Retinal pigment epithelial cell (primary cell): ENCODE measurements around the gene YIPF7.

Source experiments
- DNase-seq: peaks from one replicate; pipeline ENCODE4 v3.0.0-alpha.2; 2010; ENCODE audit warnings: low read depth
- H3K4me3 ChIP-seq: 2 replicates; pipeline ENCODE4 v1.5.1; 2011; ENCODE audit warnings: mild to moderate bottlenecking, low read length, control low read depth, moderate library complexity
- CTCF ChIP-seq: conservative IDR thresholded peaks from 2 replicates; pipeline ENCODE4 v1.5.1; 2011; ENCODE audit warnings: low read depth, low read length, control low read depth, inconsistent platforms

The YIPF7 gene

DNA sequence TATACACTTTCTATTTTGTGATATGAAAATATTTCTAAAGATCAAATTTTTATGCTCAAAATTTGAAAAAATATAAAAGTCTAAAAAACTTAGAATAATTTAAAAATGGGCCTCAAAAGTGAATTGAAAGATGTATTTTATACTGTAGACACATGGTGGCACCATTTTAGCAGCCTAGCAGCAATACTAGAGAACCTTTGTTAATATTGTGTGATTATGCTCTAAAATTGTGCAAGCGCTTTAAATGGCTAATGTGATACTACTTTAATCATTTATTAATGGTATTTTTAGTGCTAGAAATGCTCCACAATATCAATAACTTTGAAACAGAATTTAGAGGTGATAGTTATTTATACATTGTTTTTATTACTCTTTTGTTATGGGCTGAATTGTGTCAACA, 23.0 kb upstream of the YIPF7 start:
- no peak overlapping the region for H3K4me3 ChIP-seq
- peak; percentile 25 for TF ChIP-seq CTCF
- DNase-seq, result no peak

DNA sequence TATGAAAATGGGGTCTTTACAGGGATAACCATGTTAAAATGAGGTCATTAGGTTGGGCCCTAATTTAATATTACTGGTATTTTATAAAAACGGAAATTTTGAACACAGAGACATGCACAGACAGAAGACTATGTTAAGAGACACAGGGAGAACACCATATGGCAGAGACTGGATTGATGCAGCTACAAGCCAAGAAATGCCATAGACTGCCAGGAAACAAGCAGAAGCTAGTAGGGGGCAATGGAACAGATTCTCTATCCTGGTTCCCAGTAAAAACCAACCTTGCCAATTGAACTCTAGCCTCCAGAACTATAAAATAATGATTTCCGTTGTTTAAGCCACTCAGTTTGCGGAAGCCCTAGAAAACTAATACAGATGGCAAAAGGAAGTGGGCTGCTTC, 20.2 kb upstream of the YIPF7 start:
- DNase-seq, result no peak
- TF ChIP-seq CTCF, result no peak
- no peak overlapping the region for H3K4me3 ChIP-seq

GRCh38 chr4:44670506-44671199, 19.2 kb upstream of the YIPF7 start:
- DNase-seq, result no peak
- TF ChIP-seq CTCF, result no peak
- H3K4me3 ChIP-seq, result no peak overlapping the region

GRCh38 chr4:44668526-44668925, 17.1 kb upstream of the YIPF7 start:
- no peak overlapping the region for H3K4me3 ChIP-seq
- no peak for DNase-seq
- no peak for TF ChIP-seq CTCF

GRCh38 chr4:44663539-44664263, 12.3 kb upstream of the YIPF7 start:
- no peak for TF ChIP-seq CTCF
- DNase-seq, result no peak
- H3K4me3 ChIP-seq, result no peak overlapping the region

GRCh38 chr4:44662623-44663005, 11.2 kb upstream of the YIPF7 start:
- H3K4me3 ChIP-seq, result no peak overlapping the region
- no peak for TF ChIP-seq CTCF
- no peak for DNase-seq

DNA sequence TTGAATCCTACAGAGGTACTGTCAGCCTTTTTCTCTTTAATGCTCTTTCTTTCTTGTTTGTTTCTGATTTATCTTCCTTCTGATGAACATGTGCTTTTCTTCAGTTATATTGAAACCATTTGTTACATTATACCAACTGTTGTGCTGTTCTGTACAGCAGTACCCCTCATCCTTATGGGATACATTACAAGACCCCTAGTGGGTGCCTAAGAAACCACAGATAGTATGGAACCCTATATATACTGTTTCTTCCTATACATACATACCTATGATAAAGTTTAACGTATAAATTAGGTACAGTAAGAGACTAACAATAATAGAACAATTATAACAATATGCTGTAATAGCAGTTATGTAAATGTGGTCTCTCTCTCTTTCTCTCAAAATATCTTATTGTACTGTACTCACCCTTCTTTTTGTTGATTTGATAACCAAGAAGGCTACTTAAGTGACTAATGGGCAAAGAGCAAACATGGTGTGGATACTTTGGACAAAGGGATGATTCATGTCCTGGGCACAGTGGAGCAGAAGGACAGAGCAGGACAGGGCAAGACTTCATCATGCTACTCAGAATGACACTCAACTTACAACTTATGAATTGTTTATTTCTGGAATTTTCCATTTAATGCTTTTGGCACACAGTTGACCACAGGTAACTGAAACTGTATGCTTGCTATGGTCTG, 10.7 kb upstream of the YIPF7 start:
- no peak overlapping the region for H3K4me3 ChIP-seq
- DNase-seq, result no peak
- no peak for TF ChIP-seq CTCF
